NCI-H2227 treated with DMSO at 0.1 percent for 48 hours (cell line): ENCODE results near the gene PCP2.

Source experiments
- DNase-seq: peaks from one replicate; lab custom pipeline; 2025; lab: John Stamatoyannopoulos, UW

The PCP2 gene

GRCh38 chr19:7633698-7634097 is at the start of gene PCP2:
PCP2 (minus strand) TSS chr19:7633719; CDS start chr19:7633457, 262 bp downstream.
- DNase-seq, result no peak

- DNase-seq, result no peak
Observed at GRCh38 chr19:7682175-7682855, 48.8 kb upstream of the PCP2 start.

- DNase-seq, result no peak
Observed at GRCh38 chr19:7681340-7682174, 48.0 kb upstream of the PCP2 start.

GRCh38 chr19:7680606-7681339 is 47.3 kb upstream of the PCP2 start, which contains the start of gene TRAPPC5:
TRAPPC5 (plus strand) TSS chr19:7680833; CDS start chr19:7682254, 1,421 bp downstream.
- peak; percentile 62 for DNase-seq

- no peak for DNase-seq
Observed at GRCh38 chr19:7679771-7680605, 46.5 kb upstream of the PCP2 start.

GRCh38 chr19:7678971-7679751 is 45.6 kb upstream of the PCP2 start:
- DNase-seq, result no peak

GRCh38 chr19:7677669-7678311 is 44.3 kb upstream of the PCP2 start:
- DNase-seq, result no peak

- no peak for DNase-seq
Observed at GRCh38 chr19:7676854-7677253, 43.3 kb upstream of the PCP2 start, which contains the start of gene MCEMP1. MCEMP1 (plus strand) TSS chr19:7677090; CDS start chr19:7677121, 31 bp downstream.

- no peak for DNase-seq
Observed at GRCh38 chr19:7676376-7676775, 42.9 kb upstream of the PCP2 start.

GRCh38 chr19:7674010-7675005 is 40.8 kb upstream of the PCP2 start:
- no peak for DNase-seq

- DNase-seq, result no peak
Observed at GRCh38 chr19:7672522-7672921, 39.0 kb upstream of the PCP2 start.

GRCh38 chr19:7670790-7671189 is 37.3 kb upstream of the PCP2 start:
- no peak for DNase-seq

GRCh38 chr19:7670150-7670783 is 36.7 kb upstream of the PCP2 start:
- no peak for DNase-seq

GRCh38 chr19:7669641-7670040 is 36.1 kb upstream of the PCP2 start:
- DNase-seq, result no peak

- DNase-seq, result no peak
Observed at GRCh38 chr19:7668842-7669241, 35.3 kb upstream of the PCP2 start, which contains the start of gene RETN. RETN (plus strand) TSS chr19:7669049; CDS start chr19:7669327, 278 bp downstream.

GRCh38 chr19:7665076-7665475 is 31.6 kb upstream of the PCP2 start:
- DNase-seq, result no peak

GRCh38 chr19:7663706-7664105 is 30.2 kb upstream of the PCP2 start:
- DNase-seq, result no peak

GRCh38 chr19:7662657-7663056 is 29.1 kb upstream of the PCP2 start:
- no peak for DNase-seq
